22Rv1 (cell line): ENCODE data around the gene LENEP.

Source experiments
- CTCF ChIP-seq: fragments of 450-650 bp; IDR thresholded peaks from 2 replicates; pipeline ENCODE4 v1.5.1; 2017; ENCODE audit warnings: mild to moderate bottlenecking
- ZFX ChIP-seq: fragments of 450-650 bp; IDR thresholded peaks from 2 replicates; pipeline ENCODE4 v1.6.1; 2017; ENCODE audit warnings: antibody characterized with exemption, borderline replicate concordance

DNA sequence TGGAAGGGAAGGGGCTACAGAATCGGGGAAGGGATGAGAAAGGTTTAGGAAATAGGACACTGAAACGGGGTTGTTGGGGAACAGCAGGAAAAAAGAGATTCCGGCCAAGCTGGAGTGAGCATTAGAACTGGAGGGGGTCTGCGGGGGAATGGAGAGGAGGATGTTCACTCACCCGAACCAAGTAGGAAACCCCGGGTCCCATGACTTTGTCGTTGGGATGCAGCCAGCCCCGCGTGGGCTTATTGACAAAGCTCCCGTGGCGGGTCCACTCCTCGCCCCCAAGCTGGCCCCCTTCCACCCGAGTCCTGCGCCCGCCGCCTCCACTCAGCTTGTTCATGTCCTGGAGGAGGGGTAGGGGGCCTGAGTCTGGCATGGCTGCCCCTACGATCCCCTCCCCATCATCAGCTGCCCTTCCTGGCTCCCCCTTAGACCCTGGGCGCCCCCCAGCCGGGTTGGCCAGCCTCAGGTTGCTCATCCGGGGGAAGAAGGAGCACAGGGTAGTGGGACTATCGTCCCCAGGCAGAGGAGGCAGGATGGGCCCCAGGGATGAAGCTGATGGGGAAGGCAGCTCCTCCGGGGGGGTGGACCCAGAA, 23.4 kb upstream of the LENEP start:
- TF ChIP-seq CTCF (no peak), ZFX (no peak)
